Body of pancreas (tissue), 4 donors: ENCODE measurements around the gene BTD.

Experiments used
- POLR2A ChIP-seq, 3 donors: fragments of 450-650 bp; IDR thresholded peaks; one replicate each; pipeline ENCODE4 v1.6.1; 2016; ENCODE audit warnings: antibody characterized with exemption in 3 of 3, mild to moderate bottlenecking in 2 of 3
- TF ChIP-seq, protein P1 (sequence below), 7 experiments: fragments of 450-650 bp in 4 of 7; fragments of 200-600 bp in 3 of 7; sonication (generic) in 3 of 7; IDR thresholded peaks; one replicate each; pipeline ENCODE4 v1.5.1; 2016 to 2019; ENCODE audit warnings: antibody characterized with exemption in 7 of 7

DNA sequence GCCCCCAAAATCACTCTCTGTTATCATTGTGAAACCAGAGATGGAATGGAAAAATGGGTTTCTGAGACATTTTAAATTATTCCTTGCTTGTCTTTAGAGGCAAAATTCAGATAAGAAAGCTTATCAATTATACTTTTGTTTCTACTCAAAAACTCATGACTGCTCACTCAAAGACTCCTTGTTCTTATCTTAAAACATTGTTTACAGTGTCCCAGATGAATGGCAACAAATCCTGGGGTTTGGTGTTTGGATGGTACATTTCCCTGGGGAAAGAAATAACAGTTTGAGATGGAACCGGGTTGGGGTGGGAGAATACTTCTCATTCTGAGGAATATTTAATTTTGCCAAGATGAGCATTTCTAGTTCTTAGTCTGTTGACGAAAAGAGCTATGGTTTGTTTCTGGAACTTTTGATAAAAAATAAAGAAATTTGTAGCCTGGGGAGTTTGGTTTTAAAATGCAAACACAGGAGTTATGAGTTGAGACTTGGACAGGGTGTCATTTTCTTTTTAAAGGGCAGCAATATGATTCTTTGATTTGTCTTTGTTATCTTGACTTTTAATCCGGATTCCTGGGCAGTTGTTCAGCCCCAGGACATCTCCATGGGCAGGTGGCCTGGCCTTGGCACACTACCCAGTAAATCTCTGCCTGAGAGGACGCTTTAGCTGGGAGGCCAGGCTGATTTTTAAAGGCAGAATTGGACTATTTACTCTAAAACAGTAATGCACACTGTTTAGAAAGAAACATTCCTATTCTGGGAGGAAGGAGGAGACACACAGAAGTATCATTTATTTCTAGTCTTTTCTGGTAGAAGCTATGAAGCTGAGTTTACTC is 32.4 kb downstream of the BTD start:
- TF ChIP-seq, protein P1, sequence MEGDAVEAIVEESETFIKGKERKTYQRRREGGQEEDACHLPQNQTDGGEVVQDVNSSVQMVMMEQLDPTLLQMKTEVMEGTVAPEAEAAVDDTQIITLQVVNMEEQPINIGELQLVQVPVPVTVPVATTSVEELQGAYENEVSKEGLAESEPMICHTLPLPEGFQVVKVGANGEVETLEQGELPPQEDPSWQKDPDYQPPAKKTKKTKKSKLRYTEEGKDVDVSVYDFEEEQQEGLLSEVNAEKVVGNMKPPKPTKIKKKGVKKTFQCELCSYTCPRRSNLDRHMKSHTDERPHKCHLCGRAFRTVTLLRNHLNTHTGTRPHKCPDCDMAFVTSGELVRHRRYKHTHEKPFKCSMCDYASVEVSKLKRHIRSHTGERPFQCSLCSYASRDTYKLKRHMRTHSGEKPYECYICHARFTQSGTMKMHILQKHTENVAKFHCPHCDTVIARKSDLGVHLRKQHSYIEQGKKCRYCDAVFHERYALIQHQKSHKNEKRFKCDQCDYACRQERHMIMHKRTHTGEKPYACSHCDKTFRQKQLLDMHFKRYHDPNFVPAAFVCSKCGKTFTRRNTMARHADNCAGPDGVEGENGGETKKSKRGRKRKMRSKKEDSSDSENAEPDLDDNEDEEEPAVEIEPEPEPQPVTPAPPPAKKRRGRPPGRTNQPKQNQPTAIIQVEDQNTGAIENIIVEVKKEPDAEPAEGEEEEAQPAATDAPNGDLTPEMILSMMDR (IDR thresholded peaks at IDR 0.05): no peak
- TF ChIP-seq POLR2A (IDR thresholded peaks at IDR 0.05): no peak
